NCI-H526 treated with DMSO at 0.1 percent for 48 hours (cell line): ENCODE measurements around the gene UBXN6.

ENCODE experiments used
- DNase-seq: peaks from one replicate; lab custom pipeline; 2025; lab: John Stamatoyannopoulos, UW

UBXN6 gene

GRCh38 chr19:4456843-4457653 lies 546 bp downstream of the UBXN6 start:
- no peak for DNase-seq

- no peak for DNase-seq
Observed at GRCh38 chr19:4456476-4456842, 1.1 kb downstream of the UBXN6 start.

DNA sequence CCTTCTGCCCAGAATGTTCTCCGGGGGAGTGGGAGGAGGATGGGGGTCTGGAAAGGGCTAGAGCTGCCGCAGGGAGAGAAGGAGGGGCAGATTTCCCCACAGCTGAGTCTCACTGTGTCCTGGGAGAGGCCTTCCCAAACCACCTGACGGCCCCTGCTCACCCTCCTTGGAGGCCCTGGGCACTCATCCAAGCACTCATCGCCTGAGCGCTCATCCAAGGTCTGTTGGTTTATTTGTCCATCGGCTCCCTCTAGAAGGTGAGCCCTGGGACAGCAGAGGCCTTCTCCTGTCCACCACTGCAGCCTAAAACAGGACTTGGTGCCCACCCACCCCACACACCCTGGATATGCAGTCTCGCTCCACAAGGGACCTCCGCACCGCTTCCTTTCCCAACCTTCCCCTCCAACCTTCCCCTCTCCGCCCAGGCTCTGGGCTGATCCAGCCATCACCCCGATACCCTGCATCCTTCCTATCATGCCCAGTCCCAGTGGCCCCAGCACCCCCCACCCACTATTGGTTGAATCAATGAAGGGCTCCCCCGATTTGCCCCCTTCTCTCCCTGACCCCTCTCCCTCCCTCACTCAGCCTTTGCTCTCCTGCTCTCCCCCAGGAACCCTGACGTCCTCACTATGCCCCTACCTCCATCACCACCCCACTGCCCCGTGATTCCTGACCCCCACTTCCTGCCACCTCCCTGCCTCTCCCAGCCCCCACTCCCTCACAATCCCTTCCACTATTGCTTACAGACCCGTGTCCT lies 1.7 kb downstream of the UBXN6 start:
- no peak for DNase-seq

- peak; percentile 1 for DNase-seq
Observed at GRCh38 chr19:4454747-4455718, 2.6 kb downstream of the UBXN6 start.

GRCh38 chr19:4453232-4454179 lies 4.1 kb downstream of the UBXN6 start:
- DNase-seq: no peak

DNA sequence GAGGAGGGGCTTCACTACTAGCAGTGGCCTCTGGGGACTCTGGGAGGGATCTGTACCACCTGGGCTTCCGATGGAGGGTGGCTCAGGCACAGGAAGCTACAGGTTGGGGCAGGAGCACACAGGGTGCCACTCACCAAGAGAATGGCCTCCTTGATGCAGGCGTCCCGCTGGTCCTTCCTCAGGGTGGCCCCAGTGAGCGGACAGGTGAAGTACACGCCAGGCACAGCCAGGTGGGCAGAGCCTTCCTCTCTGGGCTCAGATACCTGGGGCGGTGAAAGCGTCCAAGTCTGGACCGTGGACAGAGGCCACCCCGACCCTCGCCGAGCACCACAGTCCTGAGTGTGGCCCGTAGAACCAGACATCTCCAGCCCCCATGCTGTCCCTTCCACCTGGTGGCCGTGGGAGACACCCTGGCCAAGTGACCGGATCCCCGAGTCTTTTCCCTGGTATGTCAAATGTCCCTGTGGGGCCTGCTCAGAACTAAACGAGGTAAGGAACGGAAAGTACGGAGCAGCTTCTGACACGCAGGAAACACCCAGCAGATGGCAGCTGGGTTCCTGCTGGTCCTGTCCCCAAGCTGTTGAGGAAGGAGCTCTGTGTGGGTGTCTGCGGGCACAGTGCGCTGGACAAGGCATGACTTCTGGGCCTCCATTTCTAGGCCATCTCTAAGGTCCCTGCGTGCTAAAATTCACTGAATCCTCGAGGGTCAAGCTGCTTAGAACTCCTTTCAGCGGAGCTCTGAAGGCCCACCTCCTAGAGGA lies 5.2 kb downstream of the UBXN6 start:
- DNase-seq: no peak

GRCh38 chr19:4449639-4450028 lies 8.0 kb downstream of the UBXN6 start:
- no peak for DNase-seq

DNA sequence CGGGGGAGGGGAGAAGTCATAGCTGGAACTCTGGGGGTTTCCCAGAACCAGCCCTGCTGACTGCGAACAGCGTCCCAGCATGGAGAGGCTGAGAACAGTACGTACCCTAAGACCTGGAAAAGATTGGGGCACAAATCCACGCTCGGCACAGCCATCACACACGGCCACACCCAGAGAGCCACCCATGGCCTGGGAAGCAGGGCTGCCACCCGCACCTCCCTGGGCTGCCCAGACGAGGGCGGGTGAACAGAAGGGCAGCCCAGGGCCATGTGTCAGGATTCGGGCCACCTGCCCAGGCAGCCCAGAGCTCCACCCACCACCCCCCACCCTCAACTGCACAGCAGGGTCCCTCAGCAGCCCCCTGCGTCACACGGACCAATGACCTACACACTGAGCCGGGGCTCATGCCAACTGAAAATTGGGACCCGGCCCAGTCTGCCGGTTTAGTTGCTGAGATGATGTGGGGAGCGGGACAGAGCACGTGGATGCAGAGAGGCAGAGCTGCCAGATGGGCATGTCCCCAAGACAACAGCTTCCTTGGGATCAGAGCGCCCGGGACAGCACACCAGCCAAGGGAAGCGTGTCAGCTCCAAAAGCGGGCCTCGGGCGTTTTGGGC lies 8.5 kb downstream of the UBXN6 start:
- no peak for DNase-seq

GRCh38 chr19:4448147-4448985 lies 9.2 kb downstream of the UBXN6 start:
- DNase-seq: no peak

DNA sequence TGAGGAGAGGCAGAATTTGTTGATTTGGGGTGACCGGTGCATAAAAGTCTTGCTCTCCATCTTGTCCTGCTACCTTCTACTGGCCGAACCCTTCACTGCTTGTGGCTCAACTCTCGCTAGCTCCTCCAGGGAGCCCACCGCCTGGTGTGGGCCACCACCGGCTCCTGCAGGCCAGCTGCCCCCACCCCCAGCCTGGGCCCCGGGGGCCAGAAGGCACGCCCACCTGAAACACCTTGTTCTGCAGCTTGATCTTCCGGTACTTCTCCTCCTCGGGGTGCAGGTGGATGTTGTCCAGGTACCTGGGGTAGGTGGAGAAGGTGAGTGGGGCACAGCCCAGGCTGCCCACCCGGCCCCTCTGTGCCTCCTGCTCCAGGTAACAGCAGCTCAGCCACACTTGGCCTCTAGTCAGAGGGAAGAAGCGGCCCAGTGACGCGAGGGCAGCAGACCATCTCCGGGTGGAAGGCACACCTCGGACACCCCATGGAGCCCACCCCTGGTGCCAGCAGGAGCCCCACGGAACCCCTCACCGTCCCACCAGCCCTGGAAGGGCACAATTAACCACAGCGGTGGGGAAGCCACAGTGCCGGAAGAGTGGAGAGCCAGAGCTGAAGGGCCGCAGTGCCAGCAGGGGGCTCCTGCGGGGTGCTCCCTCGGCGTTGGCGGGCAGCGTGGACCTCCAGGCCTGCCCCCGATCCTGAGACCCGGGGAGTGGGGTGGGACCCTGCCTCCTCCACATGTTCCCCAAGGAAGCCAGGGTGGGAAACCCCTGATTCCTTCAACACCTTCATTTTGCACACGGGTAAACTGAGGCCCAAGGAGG lies 10.1 kb downstream of the UBXN6 start:
- no peak for DNase-seq

- no peak for DNase-seq
Observed at GRCh38 chr19:4446704-4447200, 10.8 kb downstream of the UBXN6 start.

DNA sequence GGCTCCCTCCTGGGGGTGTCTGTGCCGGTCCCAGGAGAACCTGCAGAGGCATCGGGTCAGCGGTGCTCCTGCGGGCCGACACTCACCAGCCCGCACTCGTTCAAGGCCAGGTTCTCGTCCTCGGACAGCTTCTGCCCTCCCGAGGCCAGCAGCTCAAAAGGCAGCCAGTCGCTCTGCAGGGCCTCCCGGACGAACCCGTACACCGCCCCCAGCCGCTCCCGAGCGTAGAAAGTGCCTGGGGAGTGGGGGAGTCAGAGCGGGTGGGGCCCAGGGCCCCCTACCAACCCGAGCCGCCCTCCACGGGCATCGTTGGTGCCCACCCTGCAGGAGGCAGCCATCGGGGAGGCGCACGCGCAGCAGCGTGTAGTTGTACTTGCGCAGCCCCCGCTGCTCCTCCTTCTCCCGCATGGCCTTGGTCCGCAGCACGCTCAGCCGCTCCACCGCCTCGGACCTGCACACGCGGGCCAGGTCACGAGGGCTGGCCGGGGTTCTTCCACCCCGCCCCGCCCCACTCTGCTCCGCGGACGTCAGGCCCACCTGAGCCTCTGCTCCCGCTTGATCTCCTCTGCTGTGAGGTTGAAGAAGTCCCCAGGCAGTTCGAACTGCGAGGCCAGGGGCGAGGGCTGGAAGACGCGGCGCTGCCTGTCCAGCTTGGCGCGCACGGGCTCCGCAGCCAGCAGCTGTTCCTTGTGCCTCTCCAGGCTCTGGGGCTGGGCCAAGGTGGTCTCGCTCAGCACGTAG lies 11.5 kb downstream of the UBXN6 start:
- DNase-seq: no peak

- DNase-seq: no peak
Observed at GRCh38 chr19:4444765-4445741, 12.5 kb downstream of the UBXN6 start.

DNA sequence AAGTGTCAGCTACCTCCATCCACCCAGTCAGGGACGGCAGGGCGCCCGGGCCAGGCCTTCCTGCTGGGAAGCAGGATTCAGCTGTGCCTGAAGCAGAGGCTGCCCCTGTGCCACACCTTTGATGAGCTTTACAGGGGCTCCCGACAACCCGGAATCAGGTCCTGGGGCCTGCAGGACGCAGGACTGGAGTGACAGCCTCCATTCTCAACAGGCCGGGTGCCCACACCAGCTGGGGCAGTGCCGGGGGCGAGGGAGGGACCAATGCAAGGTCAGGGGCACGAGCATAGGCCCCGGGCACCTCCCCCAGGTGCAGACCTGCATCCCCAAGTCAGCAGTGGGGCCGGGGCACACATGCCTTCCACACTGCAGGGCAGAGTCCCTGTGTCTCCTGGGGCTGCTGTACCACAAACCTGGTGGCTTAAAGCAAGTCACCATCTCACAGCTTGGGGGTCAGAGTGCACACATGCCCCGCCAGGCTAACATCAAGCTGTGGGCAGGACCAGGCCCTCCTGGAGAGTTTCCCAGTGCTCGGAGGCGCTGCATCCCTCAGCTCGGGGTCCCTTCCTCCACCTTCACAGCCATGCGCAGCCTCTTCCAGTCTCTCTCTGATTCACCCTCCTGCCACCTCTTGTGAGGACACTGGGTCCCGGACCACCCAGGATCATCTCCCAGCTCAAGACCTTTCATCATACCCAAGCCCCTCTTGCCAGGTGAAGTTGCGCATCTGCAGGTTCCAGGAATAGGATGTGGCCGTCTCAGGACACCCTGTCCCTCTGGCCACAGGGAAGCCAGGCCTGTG lies 13.4 kb downstream of the UBXN6 start:
- DNase-seq: no peak

DNA sequence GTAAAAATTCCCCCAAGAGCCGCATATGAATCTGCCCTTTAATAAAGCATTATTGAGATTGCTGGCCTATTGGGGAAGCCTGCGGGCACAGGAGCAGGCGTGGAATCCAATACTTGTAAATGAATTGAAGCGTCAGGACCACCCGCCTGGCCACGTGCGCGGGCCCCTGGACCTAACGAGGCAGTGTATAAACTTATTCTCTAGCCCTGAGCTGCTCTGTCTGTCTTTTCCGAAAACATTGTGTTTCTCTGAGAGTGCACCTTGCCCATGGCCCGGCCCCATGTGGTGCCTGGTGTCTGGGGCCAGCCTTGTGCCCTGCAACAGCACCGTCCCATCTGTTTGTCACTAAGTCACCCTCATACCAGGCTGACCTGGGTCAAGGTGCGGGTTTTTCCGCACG lies 14.4 kb downstream of the UBXN6 start:
- no peak for DNase-seq
